Right lobe of liver (tissue), 6 donors: ENCODE data around the gene KCND1. TPM values are rescaled to one million over a fixed set of nuclear protein-coding genes. Genes with fewer than 3 reads are reported as not detected.

Experiments used
- ATAC-seq, 4 donors: fragments of 200-7000 bp; cut with Tn5 transposase; one replicate each; pipeline ENCODE4 v1.9.1; 2020; ENCODE audit warnings: mild to moderate bottlenecking in 4 of 4, moderate library complexity in 4 of 4
- DNase-seq, 3 donors: peaks; one replicate each; pipeline ENCODE4 v3.0.0-alpha.2; 2020
- H3K27ac ChIP-seq, 3 donors: fragments of 200-600 bp; one replicate each; pipeline ENCODE4 v1.8.0; 2022
- H3K27me3 ChIP-seq, 2 donors: fragments of 200-600 bp; one replicate each; pipeline ENCODE4 v1.8.0; 2022
- H3K36me3 ChIP-seq, 4 donors: fragments of 200-600 bp; sonication (generic) in 1 of 4; one replicate each; pipeline versions ENCODE4 v1.5.1 to v1.8.0; 2017 to 2022; ENCODE audit warnings: control low read depth in 1 of 4
- H3K4me1 ChIP-seq, 4 donors: fragments of 200-600 bp; sonication (generic) in 1 of 4; one replicate each; pipeline versions ENCODE4 v1.5.1 to v1.8.0; 2017 to 2022; ENCODE audit warnings: control low read depth in 1 of 4
- H3K4me3 ChIP-seq, 3 donors: fragments of 200-600 bp; one replicate each; pipeline ENCODE4 v1.8.0; 2022
- H3K9me3 ChIP-seq, 4 donors: fragments of 200-600 bp; sonication (generic) in 1 of 4; one replicate each; pipeline versions ENCODE4 v1.5.1 to v1.8.0; 2017 to 2022; ENCODE audit warnings: control low read depth in 1 of 4
- POLR2A ChIP-seq: fragments of 450-650 bp; IDR thresholded peaks from one replicate; pipeline ENCODE4 v1.6.1; 2017; ENCODE audit warnings: antibody characterized with exemption, mild to moderate bottlenecking
- WGBS: methylation state at CpG from one replicate; pipeline ENCODE4 v1.1.6; 2018; ENCODE audit warnings: low coverage, low lambda C conversion rate; ENCODE audit not compliant: insufficient coverage; ENCODE audit errors: missing lambda C conversion rate; 5-methylcytosine and 5-hydroxymethylcytosine counted together
- intact Hi-C, 2 donors: fragments of 100-400 bp; cut with DNase I; formaldehyde crosslinking; loops; one replicate each; pipeline versions ENCODE4 v1.11.2 to v1.14.1; 2022
- total RNA-seq, 6 experiments: library from RNA; depleted of rRNA in 2 of 6; stranded (reverse); fragments of >200 nt in 2 of 6; fragmentation: NEBNext Ultra II Directional in 3 of 6; extraction: Animal tissue kit (Norgen Biotek cat#: 25700) in 3 of 6; gene quantifications; one replicate each; pipeline versions ENCODE4 v1.1.0 to v1.2.4, GENCODE V29; 2016 to 2023
- TF ChIP-seq, protein P1 (sequence below), 4 donors: fragments of 200-600 bp in 3 of 4; fragments of 450-650 bp in 1 of 4; IDR thresholded peaks; one replicate each; pipeline versions ENCODE4 v1.5.1 to v1.8.0; 2016 to 2022; ENCODE audit warnings: antibody characterized with exemption in 4 of 4, mild to moderate bottlenecking in 2 of 4
- donor health status: DM: no; HTN: yes; CAD: no.
- donor health status: DM: no; HTN: no; CAD: no.
- donor health status: DM: no; HTN: no; CAD: no.
- donor health status: DM: no; HTN: yes; CAD: no.
- donor health status: DM: no; HTN: yes; CAD: no.

KCND1 gene
- total RNA-seq, 6 experiments from 2014 or later = 0.31 to 1.2 (median 0.46) TPM

DNA sequence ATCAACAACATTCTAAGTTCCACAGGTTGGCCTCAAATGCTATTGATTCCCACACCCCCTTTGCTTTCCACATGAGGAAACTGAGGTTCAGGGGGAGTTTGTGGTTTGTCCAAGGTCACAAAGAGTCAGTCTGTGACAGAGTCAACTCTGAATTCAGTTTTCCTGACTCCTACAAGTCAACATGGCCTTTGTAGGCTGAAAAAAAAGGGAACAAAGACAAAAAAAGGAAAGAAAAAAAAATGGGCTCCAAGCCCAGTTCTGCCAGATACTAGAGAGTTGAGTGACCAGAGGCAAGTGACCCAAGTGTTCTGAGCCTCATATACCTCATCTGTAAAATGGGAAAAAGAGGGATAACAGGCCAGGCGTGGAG, 36.4 kb downstream of the KCND1 start:
- H3K36me3 ChIP-seq = peaks cover 0 to 18% (median 0%) of the 10 kb centered on the region in 4 donors
- intact Hi-C loops = no loop called here
- no peak overlapping the region for H3K4me3 ChIP-seq
- H3K9me3 ChIP-seq = no peaks in the 10 kb centered on the region
- WGBS = 67% methylated on average over 1 of the region's 1 CpG
- no peak for DNase-seq
- H3K4me1 ChIP-seq = no peaks in the 10 kb centered on the region
- no peak overlapping the region for H3K27ac ChIP-seq
- no peak for ATAC-seq
- TF ChIP-seq POLR2A = no peak
- no peaks in the 10 kb centered on the region for H3K27me3 ChIP-seq

DNA sequence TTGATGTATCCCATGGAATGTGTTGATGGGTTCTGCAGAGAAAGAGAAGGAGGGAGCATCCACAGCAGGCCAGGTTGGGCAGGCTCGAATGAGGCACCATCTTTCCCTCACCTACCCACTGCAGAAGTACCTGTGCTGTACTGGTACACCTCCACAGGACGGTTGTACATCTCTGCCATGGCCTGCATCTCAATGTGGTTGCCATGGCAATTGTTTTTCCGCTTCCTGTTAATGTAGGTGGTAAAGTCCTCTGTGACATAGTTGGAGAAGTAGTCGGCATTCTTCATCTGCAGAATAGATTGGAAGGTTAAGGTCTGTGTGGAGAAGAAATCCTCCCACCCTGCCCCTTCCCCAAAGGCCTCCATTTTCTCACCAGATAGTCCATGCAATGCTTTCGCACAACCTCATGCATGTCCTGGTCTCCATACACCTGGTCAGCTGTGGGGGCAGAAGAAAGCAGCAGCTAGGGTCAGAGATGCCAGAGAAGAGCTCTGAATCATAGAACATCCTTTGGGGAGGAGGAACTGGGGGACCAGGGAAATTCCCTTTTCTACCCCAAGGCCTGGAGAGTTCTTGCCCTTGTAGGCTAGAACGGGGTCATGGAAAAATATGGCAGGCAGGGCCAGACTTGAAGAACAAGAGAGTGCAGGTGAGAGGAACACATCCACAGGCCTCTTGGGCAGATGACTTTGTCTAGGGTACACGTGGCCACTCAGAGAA, 36.9 kb downstream of the KCND1 start:
- WGBS = 63% methylated on average over 5 of the region's 7 CpGs
- DNase-seq (no peak), ATAC-seq (no peak)
- H3K9me3 ChIP-seq = no peaks in the 10 kb centered on the region
- no peak overlapping the region for H3K27ac ChIP-seq
- H3K36me3 ChIP-seq = peaks cover 0 to 18% (median under 1%) of the 10 kb centered on the region in 4 donors
- TF ChIP-seq POLR2A = no peak
- TF ChIP-seq, protein P1, sequence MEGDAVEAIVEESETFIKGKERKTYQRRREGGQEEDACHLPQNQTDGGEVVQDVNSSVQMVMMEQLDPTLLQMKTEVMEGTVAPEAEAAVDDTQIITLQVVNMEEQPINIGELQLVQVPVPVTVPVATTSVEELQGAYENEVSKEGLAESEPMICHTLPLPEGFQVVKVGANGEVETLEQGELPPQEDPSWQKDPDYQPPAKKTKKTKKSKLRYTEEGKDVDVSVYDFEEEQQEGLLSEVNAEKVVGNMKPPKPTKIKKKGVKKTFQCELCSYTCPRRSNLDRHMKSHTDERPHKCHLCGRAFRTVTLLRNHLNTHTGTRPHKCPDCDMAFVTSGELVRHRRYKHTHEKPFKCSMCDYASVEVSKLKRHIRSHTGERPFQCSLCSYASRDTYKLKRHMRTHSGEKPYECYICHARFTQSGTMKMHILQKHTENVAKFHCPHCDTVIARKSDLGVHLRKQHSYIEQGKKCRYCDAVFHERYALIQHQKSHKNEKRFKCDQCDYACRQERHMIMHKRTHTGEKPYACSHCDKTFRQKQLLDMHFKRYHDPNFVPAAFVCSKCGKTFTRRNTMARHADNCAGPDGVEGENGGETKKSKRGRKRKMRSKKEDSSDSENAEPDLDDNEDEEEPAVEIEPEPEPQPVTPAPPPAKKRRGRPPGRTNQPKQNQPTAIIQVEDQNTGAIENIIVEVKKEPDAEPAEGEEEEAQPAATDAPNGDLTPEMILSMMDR (IDR thresholded peaks at IDR 0.05) = no peak
- intact Hi-C loops = no loop called here
- H3K4me3 ChIP-seq = no peak overlapping the region
- no peaks in the 10 kb centered on the region for H3K4me1 ChIP-seq
- no peaks in the 10 kb centered on the region for H3K27me3 ChIP-seq

DNA sequence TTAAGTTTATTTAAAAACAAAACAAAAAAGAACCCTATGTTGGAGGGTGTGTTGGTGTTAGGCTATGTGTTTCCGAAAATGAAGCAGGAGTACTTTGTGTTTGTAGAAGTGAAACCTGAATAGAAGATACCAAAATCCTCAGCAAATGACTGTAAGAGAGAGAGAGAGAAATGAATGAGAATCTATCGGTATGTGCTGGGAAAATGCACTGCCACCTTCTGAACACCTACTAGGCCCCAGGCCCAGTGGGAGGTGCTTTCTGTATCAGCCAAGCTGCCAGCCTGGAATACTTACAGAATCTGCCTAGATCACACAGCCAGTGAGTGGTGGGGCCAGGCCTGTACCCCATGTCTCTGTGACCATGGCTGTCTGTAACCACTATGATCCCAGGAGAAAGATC, 37.9 kb downstream of the KCND1 start:
- WGBS = 90% methylated on average over 1 of the region's 2 CpGs
- Histone ChIP-seq H3K36me3 (peaks cover 0 to 18% (median 2%) of the 10 kb centered on the region in 4 donors), H3K4me3 (no peak overlapping the region), H3K27me3 (no peaks in the 10 kb centered on the region), H3K4me1 (no peaks in the 10 kb centered on the region), H3K9me3 (no peaks in the 10 kb centered on the region), H3K27ac (no peak overlapping the region)
- DNase-seq (no peak), ATAC-seq (no peak)
- intact Hi-C loops = no loop called here
- no peak for TF ChIP-seq POLR2A
- TF ChIP-seq, protein P1 (IDR thresholded peaks at IDR 0.05) = no peak

DNA sequence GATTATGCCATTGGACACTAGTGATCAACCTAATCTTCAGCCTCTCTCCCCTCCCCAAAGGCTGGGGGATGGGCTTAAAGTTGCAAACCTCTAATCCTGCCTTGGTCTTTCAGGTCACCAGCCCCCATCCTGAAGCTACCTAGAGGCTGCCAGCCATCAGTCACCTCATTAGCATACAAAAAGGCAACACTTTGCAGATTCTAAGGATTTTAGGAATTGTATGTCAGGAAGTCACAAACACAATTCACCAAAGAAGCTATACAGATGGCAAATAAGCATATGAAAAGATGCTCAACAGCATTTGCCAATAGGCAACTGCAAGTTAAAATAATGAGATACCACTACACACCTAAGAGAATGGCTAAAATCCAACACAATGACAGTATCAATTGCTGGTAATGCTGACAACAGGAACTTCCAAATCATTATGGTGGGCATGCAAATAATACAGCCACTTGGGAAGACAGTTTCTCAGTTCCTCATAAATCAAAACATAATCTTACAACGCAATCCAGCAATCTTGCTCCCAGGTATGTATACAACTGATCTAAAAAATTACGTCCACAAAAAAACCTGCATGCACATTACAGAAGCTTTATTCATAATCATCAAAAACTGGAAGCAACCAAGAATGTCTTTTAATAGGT, 43.8 kb downstream of the KCND1 start:
- DNase-seq = no peak
- TF ChIP-seq, protein P1 (IDR thresholded peaks at IDR 0.05) = no peak
- TF ChIP-seq POLR2A = no peak
- Histone ChIP-seq H3K27ac (no peak overlapping the region), H3K36me3 (peaks cover 0 to 17% (median 2%) of the 10 kb centered on the region in 4 donors), H3K4me3 (no peak overlapping the region), H3K4me1 (no peaks in the 10 kb centered on the region), H3K27me3 (no peaks in the 10 kb centered on the region), H3K9me3 (no peaks in the 10 kb centered on the region)
- 44% methylated on average over 2 of the region's 2 CpGs for WGBS
- intact Hi-C loops = no loop called here
- ATAC-seq = no peak

DNA sequence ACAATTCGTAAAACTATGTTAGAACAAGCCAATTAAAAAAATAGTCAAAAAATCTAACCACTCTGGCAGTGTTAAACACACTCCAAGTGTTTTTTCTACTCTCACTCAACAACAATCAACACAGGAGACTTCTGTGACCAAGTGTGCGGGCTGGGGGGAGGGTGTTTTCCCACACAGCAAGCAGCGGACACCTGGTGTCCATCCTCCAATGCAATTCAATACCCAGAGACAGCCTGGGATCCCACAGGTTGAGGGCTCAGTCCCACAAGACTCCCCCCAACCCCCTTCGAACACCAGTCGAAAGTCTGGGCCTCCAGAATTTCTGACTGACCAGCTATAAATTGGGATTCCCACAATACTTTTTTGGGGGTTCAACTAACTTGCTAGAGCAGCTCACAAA, 44.5 kb downstream of the KCND1 start:
- H3K27me3 ChIP-seq = no peaks in the 10 kb centered on the region
- H3K36me3 ChIP-seq = peaks cover 0 to 17% (median 2%) of the 10 kb centered on the region in 4 donors
- TF ChIP-seq, protein P1 (IDR thresholded peaks at IDR 0.05) = no peak
- no peak for TF ChIP-seq POLR2A
- no peak overlapping the region for H3K4me3 ChIP-seq
- intact Hi-C loops = no loop called here
- no peak overlapping the region for H3K27ac ChIP-seq
- no peaks in the 10 kb centered on the region for H3K9me3 ChIP-seq
- DNase-seq = no peak
- no peak for ATAC-seq
- WGBS = 69% methylated on average over 5 of the region's 5 CpGs
- H3K4me1 ChIP-seq = no peaks in the 10 kb centered on the region
